T-helper 9 cell (primary cell): ENCODE data around the gene MITF.

ENCODE experiments used
- DNase-seq: peaks from one replicate; pipeline ENCODE4 v3.0.0-alpha.2; 2020
- total RNA-seq, 2 donors: gene quantifications; one replicate each; lab custom pipeline; 2026; lab: John Stamatoyannopoulos, UW

MITF gene
- 0 to 0.07 reads per million in 2 donors for total RNA-seq

- DNase-seq: no peak
Observed at GRCh38 chr3:69739204-69740102, at the start of gene MITF. Gene MITF, plus strand, starts transcription at chr3:69739464. Its CDS starts 134 bp downstream, at chr3:69739598.

- DNase-seq: no peak
Observed at GRCh38 chr3:69691860-69692259, 47.4 kb upstream of the MITF start.

GRCh38 chr3:69692761-69693160 is 46.5 kb upstream of the MITF start:
- no peak for DNase-seq

- no peak for DNase-seq
Observed at GRCh38 chr3:69695443-69695842, 43.8 kb upstream of the MITF start.

GRCh38 chr3:69695933-69696332 is 43.3 kb upstream of the MITF start:
- no peak for DNase-seq

GRCh38 chr3:69696367-69696766 is 42.9 kb upstream of the MITF start:
- DNase-seq: no peak

GRCh38 chr3:69697381-69697780 is 41.9 kb upstream of the MITF start:
- no peak for DNase-seq

GRCh38 chr3:69698728-69699127 is 40.5 kb upstream of the MITF start:
- no peak for DNase-seq

GRCh38 chr3:69699183-69699582 is 40.1 kb upstream of the MITF start:
- DNase-seq: no peak

GRCh38 chr3:69700949-69701348 is 38.3 kb upstream of the MITF start:
- DNase-seq: no peak

- DNase-seq: no peak
Observed at GRCh38 chr3:69710153-69710977, 28.9 kb upstream of the MITF start.

GRCh38 chr3:69712269-69712668 is 27.0 kb upstream of the MITF start:
- DNase-seq: no peak

- DNase-seq: no peak
Observed at GRCh38 chr3:69712933-69713332, 26.3 kb upstream of the MITF start.

GRCh38 chr3:69715204-69715603 is 24.1 kb upstream of the MITF start:
- DNase-seq: no peak

GRCh38 chr3:69716119-69716518 is 23.1 kb upstream of the MITF start:
- DNase-seq: no peak

GRCh38 chr3:69718866-69719586 is 20.2 kb upstream of the MITF start:
- DNase-seq: no peak

- DNase-seq: no peak
Observed at GRCh38 chr3:69719587-69720122, 19.6 kb upstream of the MITF start.

GRCh38 chr3:69720824-69721223 is 18.4 kb upstream of the MITF start:
- no peak for DNase-seq

- DNase-seq: no peak
Observed at GRCh38 chr3:69723389-69723788, 15.9 kb upstream of the MITF start.

GRCh38 chr3:69724722-69725435 is 14.4 kb upstream of the MITF start:
- no peak for DNase-seq

- DNase-seq: no peak
Observed at GRCh38 chr3:69725994-69726571, 13.2 kb upstream of the MITF start.
